GM10266 (cell line): ENCODE results near the gene LARGE1.

ENCODE experiments used
- DNase-seq: peaks from one replicate; pipeline ENCODE4 v3.0.0; 2012; ENCODE audit errors: extremely low spot score
- TF ChIP-seq, protein P1 (sequence below): IDR thresholded peaks from 2 replicates; pipeline ENCODE4 v1.5.1; 2012; ENCODE audit warnings: mild to moderate bottlenecking, low read depth; ENCODE audit not compliant: control insufficient read depth, insufficient read depth; ENCODE audit errors: missing control alignments

Gene LARGE1

GRCh38 chr22:33337524-33337923 is 582.8 kb downstream of the LARGE1 start:
- TF ChIP-seq, protein P1, sequence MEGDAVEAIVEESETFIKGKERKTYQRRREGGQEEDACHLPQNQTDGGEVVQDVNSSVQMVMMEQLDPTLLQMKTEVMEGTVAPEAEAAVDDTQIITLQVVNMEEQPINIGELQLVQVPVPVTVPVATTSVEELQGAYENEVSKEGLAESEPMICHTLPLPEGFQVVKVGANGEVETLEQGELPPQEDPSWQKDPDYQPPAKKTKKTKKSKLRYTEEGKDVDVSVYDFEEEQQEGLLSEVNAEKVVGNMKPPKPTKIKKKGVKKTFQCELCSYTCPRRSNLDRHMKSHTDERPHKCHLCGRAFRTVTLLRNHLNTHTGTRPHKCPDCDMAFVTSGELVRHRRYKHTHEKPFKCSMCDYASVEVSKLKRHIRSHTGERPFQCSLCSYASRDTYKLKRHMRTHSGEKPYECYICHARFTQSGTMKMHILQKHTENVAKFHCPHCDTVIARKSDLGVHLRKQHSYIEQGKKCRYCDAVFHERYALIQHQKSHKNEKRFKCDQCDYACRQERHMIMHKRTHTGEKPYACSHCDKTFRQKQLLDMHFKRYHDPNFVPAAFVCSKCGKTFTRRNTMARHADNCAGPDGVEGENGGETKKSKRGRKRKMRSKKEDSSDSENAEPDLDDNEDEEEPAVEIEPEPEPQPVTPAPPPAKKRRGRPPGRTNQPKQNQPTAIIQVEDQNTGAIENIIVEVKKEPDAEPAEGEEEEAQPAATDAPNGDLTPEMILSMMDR: no peak
- DNase-seq: no peak

GRCh38 chr22:33335611-33336279 is 584.5 kb downstream of the LARGE1 start:
- DNase-seq: no peak
- TF ChIP-seq, protein P1: no peak

GRCh38 chr22:33332538-33332937 is 587.7 kb downstream of the LARGE1 start:
- no peak for DNase-seq

GRCh38 chr22:33331017-33331416 is 589.3 kb downstream of the LARGE1 start:
- TF ChIP-seq, protein P1: no peak
- DNase-seq: no peak

More at GRCh38 chr22:33332538-33332937, 587.7 kb downstream of the LARGE1 start:
- TF ChIP-seq, protein P1: no peak

- DNase-seq: no peak
- TF ChIP-seq, protein P1: no peak
Observed at GRCh38 chr22:33330534-33330933, 589.7 kb downstream of the LARGE1 start.

GRCh38 chr22:33329398-33329797 is 590.9 kb downstream of the LARGE1 start:
- TF ChIP-seq, protein P1: no peak
- no peak for DNase-seq

DNA sequence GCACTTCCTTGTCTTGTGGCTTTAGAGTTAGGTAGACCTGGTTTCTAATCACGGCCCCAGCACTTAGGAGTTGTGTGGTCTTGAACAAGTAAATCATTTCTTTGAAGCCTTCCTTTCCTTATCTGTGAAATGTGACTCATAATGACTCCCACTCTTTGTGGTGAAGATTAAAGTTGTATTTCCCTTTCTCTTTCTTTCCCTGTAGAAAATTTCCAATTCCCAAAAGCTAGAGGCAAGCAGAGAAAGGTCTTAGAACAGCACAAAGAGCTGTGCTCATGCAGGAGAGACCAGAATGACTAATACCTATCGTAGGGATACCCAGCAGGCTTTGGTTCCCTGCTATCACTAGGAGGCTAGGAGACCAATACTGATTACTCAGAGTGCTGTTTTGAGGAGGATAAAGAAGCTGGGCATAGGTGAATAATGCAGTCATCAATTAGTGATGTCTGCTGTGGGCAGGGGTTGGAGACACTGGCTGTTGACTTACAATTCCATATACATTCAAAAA is 591.4 kb downstream of the LARGE1 start:
- DNase-seq: no peak
- TF ChIP-seq, protein P1: no peak
